Osteocyte (in vitro differentiated cells): ENCODE results near the gene UNC80. TPM values are rescaled to one million over a fixed set of nuclear protein-coding genes. Genes with fewer than 3 reads are reported as not detected.

Source experiments
- DNase-seq: peaks from one replicate; pipeline ENCODE4 v3.0.0; 2021; ENCODE audit warnings: mixed read lengths; ENCODE audit not compliant: unreplicated experiment; ENCODE audit errors: extremely low spot score
- H3K27ac Mint-ChIP-seq: one replicate; pipeline ENCODE4 v1.8.0; 2021; ENCODE audit warnings: mild to moderate bottlenecking, mixed read lengths; ENCODE audit not compliant: unreplicated experiment
- H3K27me3 Mint-ChIP-seq: one replicate; pipeline ENCODE4 v1.8.0; 2021; ENCODE audit warnings: mixed read lengths; ENCODE audit not compliant: unreplicated experiment
- H3K36me3 Mint-ChIP-seq: one replicate; pipeline ENCODE4 v1.8.0; 2021; ENCODE audit warnings: mixed read lengths; ENCODE audit not compliant: unreplicated experiment
- H3K4me1 Mint-ChIP-seq: one replicate; pipeline ENCODE4 v1.8.0; 2021; ENCODE audit warnings: mixed read lengths; ENCODE audit not compliant: unreplicated experiment
- H3K4me3 Mint-ChIP-seq: one replicate; pipeline ENCODE4 v1.8.0; 2021; ENCODE audit warnings: mild to moderate bottlenecking, moderate library complexity, mixed read lengths; ENCODE audit not compliant: unreplicated experiment
- H3K9me3 Mint-ChIP-seq: one replicate; pipeline ENCODE4 v1.8.0; 2021; ENCODE audit warnings: mixed read lengths; ENCODE audit not compliant: unreplicated experiment
- total RNA-seq: library from RNA; stranded (reverse); gene quantifications from 2 replicates; pipeline ENCODE4 v1.2.1, GENCODE V29; 2021
- TF ChIP-seq, protein P1 (sequence below): fragments of 200-600 bp; sonication (generic); IDR thresholded peaks from 2 replicates; pipeline ENCODE4 v1.5.0; 2021; ENCODE audit warnings: antibody characterized with exemption, mild to moderate bottlenecking, moderate library complexity

Gene UNC80
- total RNA-seq, 1 donor from 2014 or later, result not detected

DNA sequence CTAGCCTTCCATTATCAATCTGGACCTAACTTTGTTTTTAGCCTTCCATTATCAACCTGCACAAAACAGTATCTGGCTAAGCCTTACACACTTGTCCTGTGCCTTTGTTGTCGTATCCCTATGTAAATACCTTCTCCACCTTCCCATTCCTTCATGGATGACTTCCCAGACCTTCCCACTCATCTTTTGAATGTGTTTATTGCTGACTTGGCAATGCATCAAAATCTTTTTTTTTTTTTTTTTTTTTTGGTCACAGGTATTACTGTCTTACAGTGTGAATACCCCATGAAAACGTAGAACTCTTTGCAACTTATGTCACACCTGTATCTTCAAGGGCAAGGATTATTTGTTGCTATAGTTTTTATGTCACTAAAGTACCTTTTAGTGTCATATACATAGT lies 256.5 kb downstream of the UNC80 start:
- Mint-ChIP-seq H3K27me3 (no peaks in the 10 kb centered on the region), H3K36me3 (peaks cover 41% of the 10 kb centered on the region), H3K27ac (no peak overlapping the region), H3K4me1 (no peaks in the 10 kb centered on the region), H3K9me3 (no peaks in the 10 kb centered on the region), H3K4me3 (no peak overlapping the region)
- TF ChIP-seq, protein P1, sequence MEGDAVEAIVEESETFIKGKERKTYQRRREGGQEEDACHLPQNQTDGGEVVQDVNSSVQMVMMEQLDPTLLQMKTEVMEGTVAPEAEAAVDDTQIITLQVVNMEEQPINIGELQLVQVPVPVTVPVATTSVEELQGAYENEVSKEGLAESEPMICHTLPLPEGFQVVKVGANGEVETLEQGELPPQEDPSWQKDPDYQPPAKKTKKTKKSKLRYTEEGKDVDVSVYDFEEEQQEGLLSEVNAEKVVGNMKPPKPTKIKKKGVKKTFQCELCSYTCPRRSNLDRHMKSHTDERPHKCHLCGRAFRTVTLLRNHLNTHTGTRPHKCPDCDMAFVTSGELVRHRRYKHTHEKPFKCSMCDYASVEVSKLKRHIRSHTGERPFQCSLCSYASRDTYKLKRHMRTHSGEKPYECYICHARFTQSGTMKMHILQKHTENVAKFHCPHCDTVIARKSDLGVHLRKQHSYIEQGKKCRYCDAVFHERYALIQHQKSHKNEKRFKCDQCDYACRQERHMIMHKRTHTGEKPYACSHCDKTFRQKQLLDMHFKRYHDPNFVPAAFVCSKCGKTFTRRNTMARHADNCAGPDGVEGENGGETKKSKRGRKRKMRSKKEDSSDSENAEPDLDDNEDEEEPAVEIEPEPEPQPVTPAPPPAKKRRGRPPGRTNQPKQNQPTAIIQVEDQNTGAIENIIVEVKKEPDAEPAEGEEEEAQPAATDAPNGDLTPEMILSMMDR, result no peak
- no peak for DNase-seq

DNA sequence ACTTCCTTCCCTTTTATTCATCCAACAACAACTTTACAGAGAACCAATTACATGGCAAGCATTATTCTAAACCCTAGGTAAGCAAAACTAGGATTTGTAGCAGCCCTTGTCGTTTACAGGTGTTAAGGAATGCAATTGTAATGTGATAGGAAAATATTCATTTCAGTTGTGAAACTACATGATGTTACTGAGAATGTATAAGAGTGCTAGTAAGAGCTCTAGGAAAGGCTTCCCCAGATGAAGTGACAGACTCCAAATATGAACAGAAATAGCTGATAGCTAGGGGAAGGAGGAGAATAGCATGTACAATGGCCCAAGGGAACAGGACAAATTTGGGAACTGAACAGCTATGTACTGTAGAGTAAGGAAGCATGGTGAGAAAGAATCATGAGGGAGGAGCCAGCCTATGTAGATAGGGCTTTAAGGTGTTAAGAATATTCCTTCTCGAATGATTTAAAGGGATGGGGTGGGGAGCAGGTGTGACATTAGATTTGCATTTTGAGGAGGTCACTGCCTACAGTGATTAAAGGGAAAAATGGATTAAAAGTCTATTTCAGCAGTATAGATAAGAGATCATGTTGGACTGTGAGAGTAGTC lies 262.6 kb downstream of the UNC80 start:
- H3K36me3 Mint-ChIP-seq, result peaks cover 11% of the 10 kb centered on the region
- DNase-seq, result no peak
- H3K27me3 Mint-ChIP-seq, result no peaks in the 10 kb centered on the region
- H3K4me1 Mint-ChIP-seq, result no peaks in the 10 kb centered on the region
- H3K27ac Mint-ChIP-seq, result no peak overlapping the region
- H3K9me3 Mint-ChIP-seq, result no peaks in the 10 kb centered on the region
- H3K4me3 Mint-ChIP-seq, result no peak overlapping the region
- TF ChIP-seq, protein P1, result no peak

DNA sequence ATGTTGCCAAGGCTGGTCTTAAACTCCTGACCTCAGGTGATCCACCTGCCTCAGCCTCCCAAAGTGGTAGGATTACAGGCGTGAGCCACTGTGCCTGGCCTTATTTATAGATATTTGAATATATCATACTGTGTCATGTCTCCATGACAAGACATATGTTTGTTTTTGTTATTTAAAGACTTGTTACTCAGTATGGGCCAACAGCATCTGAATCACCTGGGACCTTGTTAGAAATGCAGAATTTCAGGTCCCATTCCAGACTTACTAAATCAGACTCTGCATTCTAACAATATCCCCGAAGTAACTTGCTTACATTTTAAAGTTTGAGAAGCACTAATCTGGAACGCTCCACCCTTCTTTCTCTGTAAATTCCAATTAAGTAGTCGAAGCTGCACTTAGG lies 264.0 kb downstream of the UNC80 start:
- TF ChIP-seq, protein P1, result no peak
- Mint-ChIP-seq H3K27ac (no peak overlapping the region), H3K4me1 (no peaks in the 10 kb centered on the region), H3K4me3 (no peak overlapping the region), H3K36me3 (peaks cover 5% of the 10 kb centered on the region), H3K9me3 (no peaks in the 10 kb centered on the region), H3K27me3 (no peaks in the 10 kb centered on the region)
- no peak for DNase-seq

DNA sequence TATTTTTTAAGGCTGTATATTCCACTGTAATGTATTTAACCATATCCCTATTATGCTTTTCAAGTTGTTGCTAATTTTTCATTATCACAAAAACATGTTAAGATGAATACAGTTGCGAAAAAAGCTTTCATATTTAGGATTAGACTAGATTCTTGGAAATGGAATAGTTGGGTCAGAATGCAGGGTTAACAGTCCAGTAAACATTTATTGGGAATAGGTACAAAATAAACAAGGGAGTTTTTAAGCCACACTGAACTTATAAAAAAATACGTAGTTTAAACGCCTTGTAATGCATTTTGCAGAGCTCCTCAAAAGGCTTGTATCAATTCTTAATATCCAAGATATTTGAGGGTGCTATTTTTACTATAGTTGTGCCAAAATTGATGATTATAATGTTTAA lies 266.4 kb downstream of the UNC80 start:
- no peaks in the 10 kb centered on the region for H3K4me1 Mint-ChIP-seq
- DNase-seq, result no peak
- H3K4me3 Mint-ChIP-seq, result no peak overlapping the region
- TF ChIP-seq, protein P1, result no peak
- H3K27me3 Mint-ChIP-seq, result no peaks in the 10 kb centered on the region
- H3K27ac Mint-ChIP-seq, result no peak overlapping the region
- H3K9me3 Mint-ChIP-seq, result no peaks in the 10 kb centered on the region
- peaks cover 7% of the 10 kb centered on the region for H3K36me3 Mint-ChIP-seq

DNA sequence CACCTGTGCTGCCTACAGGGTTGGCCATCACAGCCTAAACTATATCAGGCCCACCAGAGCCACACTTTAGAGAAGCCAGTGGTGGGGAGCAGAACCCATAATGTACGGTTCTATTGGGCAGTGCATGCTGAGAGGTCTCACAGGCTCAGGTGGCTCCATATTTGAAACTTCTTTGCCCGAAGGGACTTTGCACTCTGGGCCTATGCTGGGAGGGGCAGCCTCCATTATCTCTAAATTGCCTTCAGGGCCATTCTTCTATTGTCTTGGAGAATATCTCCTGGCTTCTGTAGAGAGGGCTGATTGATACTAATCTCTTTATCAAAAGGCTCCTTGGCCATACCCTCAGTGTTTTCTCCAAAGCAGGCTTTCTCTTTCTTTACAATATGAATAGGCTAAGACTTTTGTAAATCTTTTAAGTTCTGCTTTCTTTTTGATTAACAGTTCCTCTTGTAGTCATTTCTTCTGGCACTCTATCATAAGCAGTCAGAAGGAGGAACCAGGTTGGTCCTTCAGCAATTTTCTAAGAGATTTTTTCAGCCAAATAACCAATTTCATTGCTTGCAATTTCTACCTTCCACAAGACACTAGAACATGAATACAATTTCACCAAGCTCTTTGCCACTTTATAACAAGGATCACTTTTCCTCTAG lies 275.3 kb downstream of the UNC80 start:
- Mint-ChIP-seq H3K27me3 (no peaks in the 10 kb centered on the region), H3K27ac (no peak overlapping the region), H3K9me3 (peaks cover 7% of the 10 kb centered on the region), H3K4me3 (no peak overlapping the region), H3K4me1 (no peaks in the 10 kb centered on the region), H3K36me3 (peaks cover 15% of the 10 kb centered on the region)
- TF ChIP-seq, protein P1, result no peak
- no peak for DNase-seq

Other genes starting within 250 kb of the UNC80 start
- gene RPE, start 230.8 kb downstream of the UNC80 start, total RNA-seq, result 39.0 and 45.7 TPM in 2 replicates